GM10847 (cell line): ENCODE data around the gene NTN1.

Experiments
- POLR2A ChIP-seq: IDR thresholded peaks from 2 replicates; pipeline ENCODE4 v1.6.1; 2011; ENCODE audit not compliant: insufficient read length; ENCODE audit errors: extremely low read depth

The NTN1 gene

GRCh38 chr17:9094193-9094592, 72.9 kb downstream of the NTN1 start:
- TF ChIP-seq POLR2A: no peak

DNA sequence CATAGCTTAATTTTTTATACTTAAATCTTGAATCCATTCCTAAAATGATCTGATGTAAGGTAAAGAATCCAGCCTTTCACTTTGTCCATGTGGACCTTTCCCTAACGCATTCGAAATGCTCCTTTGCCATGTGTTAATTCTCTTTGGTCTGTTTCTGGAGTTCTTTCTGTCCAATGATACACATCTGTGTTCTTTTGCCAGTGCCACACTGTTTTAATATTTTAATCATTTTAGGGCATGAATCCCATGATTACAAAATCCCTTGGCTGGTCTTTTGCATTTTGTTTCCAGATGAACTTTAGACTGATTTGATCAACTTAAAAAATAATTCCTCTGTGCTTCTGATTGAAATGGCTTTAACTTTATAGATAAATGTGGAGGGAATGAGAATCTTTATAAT, 74.1 kb downstream of the NTN1 start:
- no peak for TF ChIP-seq POLR2A

GRCh38 chr17:9098242-9098825, 77.0 kb downstream of the NTN1 start:
- TF ChIP-seq POLR2A: no peak

DNA sequence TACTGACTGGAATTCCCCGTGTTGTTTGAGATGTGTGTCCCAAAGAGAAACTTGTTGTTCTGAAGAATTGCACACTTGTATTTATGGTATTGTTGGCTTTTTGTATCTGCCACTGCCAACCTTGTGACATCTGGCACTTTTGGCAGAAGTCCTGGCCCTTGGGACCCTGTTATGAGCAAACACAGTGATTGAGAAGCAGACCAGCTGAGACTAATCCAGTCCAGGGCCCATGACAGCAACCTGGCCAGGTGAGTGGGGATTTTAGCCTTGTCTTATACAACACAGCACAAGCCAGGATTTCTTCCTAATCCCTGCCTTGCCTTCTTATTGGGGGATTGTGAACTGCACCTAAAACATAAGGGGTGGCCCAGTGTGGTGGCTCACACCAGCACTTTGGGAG, 80.0 kb downstream of the NTN1 start:
- TF ChIP-seq POLR2A: no peak

DNA sequence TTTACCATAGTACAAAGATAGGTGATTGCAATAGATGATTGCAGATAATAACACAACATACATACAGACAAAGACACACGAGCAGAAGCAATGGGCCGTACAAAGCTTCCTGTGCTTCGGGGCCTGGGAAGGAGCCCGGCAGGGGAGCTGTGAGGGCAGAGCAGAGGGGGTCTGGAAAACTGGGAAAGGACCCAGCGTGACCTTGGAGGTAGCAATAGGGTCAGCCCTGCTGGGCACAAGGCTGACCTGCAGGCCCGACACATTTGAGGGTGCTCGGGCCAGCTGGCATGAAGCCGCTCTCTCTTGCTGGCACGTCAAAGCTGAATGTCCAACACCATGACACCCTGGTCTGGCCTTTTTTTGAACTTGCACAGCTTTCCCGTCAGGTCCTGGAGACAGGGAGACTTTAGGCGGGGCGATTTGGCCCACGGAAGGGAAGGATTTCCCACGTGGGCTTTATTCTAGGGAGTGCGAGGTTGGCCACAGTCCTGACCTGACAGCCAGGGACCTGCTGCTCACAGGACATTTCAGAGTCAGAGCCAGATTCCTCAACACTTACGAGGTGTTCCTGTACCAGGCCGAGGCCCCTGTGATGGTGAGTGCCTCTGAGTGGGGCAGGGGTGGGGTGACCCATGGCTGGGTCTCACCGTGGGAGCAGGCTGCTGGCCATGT, 83.2 kb downstream of the NTN1 start:
- no peak for TF ChIP-seq POLR2A

- TF ChIP-seq POLR2A: no peak
Observed at GRCh38 chr17:9105068-9105868, 84.0 kb downstream of the NTN1 start.

DNA sequence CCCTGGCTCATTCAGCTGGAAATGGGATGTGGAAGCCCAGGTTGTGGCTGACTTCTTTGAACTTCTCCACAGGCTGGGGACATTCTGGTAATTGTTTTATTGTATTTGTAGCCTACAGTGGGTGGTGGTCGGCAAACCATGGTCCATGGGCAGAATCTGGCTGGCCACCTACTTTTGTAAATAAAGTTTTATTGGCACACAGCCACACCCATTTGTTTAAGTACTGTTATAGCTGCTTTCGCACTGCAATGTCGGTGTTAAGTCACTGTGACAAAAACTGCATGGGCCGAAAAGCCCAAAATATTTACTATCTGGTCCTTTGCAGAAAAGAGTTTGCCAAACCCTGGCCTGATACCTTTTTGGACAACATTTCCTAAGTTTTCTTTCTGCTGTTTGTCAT, 86.2 kb downstream of the NTN1 start:
- no peak for TF ChIP-seq POLR2A

GRCh38 chr17:9108146-9108545, 86.8 kb downstream of the NTN1 start:
- no peak for TF ChIP-seq POLR2A

DNA sequence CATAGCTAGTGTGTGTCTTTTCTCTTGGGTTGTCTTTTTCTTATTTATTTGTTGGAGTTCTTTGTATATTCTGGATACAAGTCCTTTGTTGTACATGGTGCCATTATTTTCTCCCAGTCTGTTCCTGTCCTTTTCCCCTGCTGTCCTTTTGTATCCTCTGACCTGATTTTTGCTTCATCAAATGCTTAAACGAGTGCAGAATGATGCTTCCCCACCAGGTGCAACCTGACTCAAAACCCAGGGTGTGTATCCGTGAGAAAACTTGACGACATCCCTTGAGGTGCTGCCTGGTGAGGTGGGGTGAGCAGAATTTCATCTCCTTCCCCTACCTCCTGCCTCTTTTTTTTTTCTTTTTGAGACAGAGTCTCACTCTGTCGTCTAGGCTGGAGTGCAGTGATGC, 88.6 kb downstream of the NTN1 start:
- TF ChIP-seq POLR2A: no peak

DNA sequence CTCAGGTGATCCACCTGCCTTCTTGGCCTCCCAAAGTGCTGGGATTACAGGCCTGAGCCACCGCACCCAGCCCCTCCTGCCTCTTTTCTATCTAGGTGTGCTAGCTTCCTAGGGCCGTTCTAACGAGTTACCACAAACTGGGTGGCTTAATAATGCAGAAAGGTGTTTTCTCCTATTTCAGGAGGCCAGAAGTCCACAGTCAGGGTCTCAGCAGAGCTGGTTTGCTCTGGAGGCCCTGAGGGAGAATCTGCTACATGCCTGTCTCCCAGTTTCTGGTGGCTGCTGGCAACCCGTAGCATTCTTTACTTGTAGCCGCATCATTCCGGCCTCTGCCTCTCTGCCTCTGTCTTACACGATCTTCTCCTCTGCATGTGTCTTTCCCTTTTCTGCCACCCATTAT, 89.2 kb downstream of the NTN1 start:
- TF ChIP-seq POLR2A: no peak

GRCh38 chr17:9115214-9116191, 94.2 kb downstream of the NTN1 start:
- TF ChIP-seq POLR2A: no peak

GRCh38 chr17:9116311-9116835, 95.1 kb downstream of the NTN1 start:
- TF ChIP-seq POLR2A: no peak

- no peak for TF ChIP-seq POLR2A
Observed at GRCh38 chr17:9116861-9117568, 95.7 kb downstream of the NTN1 start.

GRCh38 chr17:9120471-9120870, 99.2 kb downstream of the NTN1 start:
- TF ChIP-seq POLR2A: no peak

- no peak for TF ChIP-seq POLR2A
Observed at GRCh38 chr17:9121186-9121820, 100.0 kb downstream of the NTN1 start.
